Progenitor cell of endocrine pancreas (in vitro differentiated cells): ENCODE results near the gene ADAMTSL1. TPM values are rescaled to one million over a fixed set of nuclear protein-coding genes. Genes with fewer than 3 reads are reported as not detected.

Experiments used
- DNase-seq: peaks from one replicate; pipeline ENCODE4 v3.0.0; 2021; ENCODE audit warnings: low spot score; ENCODE audit not compliant: unreplicated experiment
- H3K27ac Mint-ChIP-seq: 2 replicates; pipeline ENCODE4 v1.8.0; 2021; ENCODE audit warnings: mild to moderate bottlenecking, moderate library complexity, mixed read lengths
- H3K27me3 Mint-ChIP-seq: 2 replicates; pipeline ENCODE4 v1.8.0; 2021; ENCODE audit warnings: mixed read lengths
- H3K36me3 Mint-ChIP-seq: 2 replicates; pipeline ENCODE4 v1.8.0; 2022; ENCODE audit warnings: mixed read lengths; ENCODE audit not compliant: insufficient read depth
- H3K4me1 Mint-ChIP-seq: 2 replicates; pipeline ENCODE4 v1.8.0; 2021; ENCODE audit warnings: low read depth, mixed read lengths
- H3K4me3 Mint-ChIP-seq: 2 replicates; pipeline ENCODE4 v1.8.0; 2021; ENCODE audit warnings: low read depth, mild to moderate bottlenecking, moderate library complexity, mixed read lengths
- H3K9me3 Mint-ChIP-seq: 2 replicates; pipeline ENCODE4 v1.8.0; 2021; ENCODE audit warnings: low read depth, mixed read lengths
- CTCF ChIP-seq: fragments of 200-600 bp; sonication (generic); IDR thresholded peaks from one replicate; pipeline ENCODE4 v1.5.0; 2021; ENCODE audit warnings: antibody characterized with exemption, mild to moderate bottlenecking; ENCODE audit not compliant: unreplicated experiment
- total RNA-seq: library from RNA; stranded (reverse); gene quantifications from 2 replicates; pipeline ENCODE4 v1.2.1, GENCODE V29; 2021

ADAMTSL1 gene
- total RNA-seq, 1 donor from 2014 or later = 2.1 TPM

GRCh38 chr9:18683851-18684250 is 209.9 kb downstream of the ADAMTSL1 start:
- no peak for DNase-seq
- no peaks in the 10 kb centered on the region for H3K27me3 Mint-ChIP-seq
- H3K36me3 Mint-ChIP-seq = no peaks in the 10 kb centered on the region
- no peak overlapping the region for H3K27ac Mint-ChIP-seq
- no peak for TF ChIP-seq CTCF
- H3K4me1 Mint-ChIP-seq = peaks cover 8% of the 10 kb centered on the region
- no peak overlapping the region for H3K4me3 Mint-ChIP-seq
- no peaks in the 10 kb centered on the region for H3K9me3 Mint-ChIP-seq

- Mint-ChIP-seq H3K9me3 (no peaks in the 10 kb centered on the region), H3K4me3 (no peak overlapping the region), H3K27ac (no peak overlapping the region), H3K27me3 (no peaks in the 10 kb centered on the region), H3K36me3 (no peaks in the 10 kb centered on the region), H3K4me1 (peaks cover 8% of the 10 kb centered on the region)
- no peak for TF ChIP-seq CTCF
- no peak for DNase-seq
Observed at GRCh38 chr9:18684593-18685317, 210.8 kb downstream of the ADAMTSL1 start.

- Mint-ChIP-seq H3K27ac (no peak overlapping the region), H3K36me3 (peaks cover 1% of the 10 kb centered on the region), H3K4me3 (no peak overlapping the region), H3K27me3 (no peaks in the 10 kb centered on the region), H3K9me3 (peaks cover 3% of the 10 kb centered on the region), H3K4me1 (peaks cover 15% of the 10 kb centered on the region)
- no peak for DNase-seq
- TF ChIP-seq CTCF = no peak
Observed at GRCh38 chr9:18688581-18689565, 214.9 kb downstream of the ADAMTSL1 start.

GRCh38 chr9:18689921-18690320 is 216.0 kb downstream of the ADAMTSL1 start:
- H3K36me3 Mint-ChIP-seq = peaks cover 1% of the 10 kb centered on the region
- no peak overlapping the region for H3K27ac Mint-ChIP-seq
- H3K27me3 Mint-ChIP-seq = no peaks in the 10 kb centered on the region
- H3K9me3 Mint-ChIP-seq = peaks cover 10% of the 10 kb centered on the region
- H3K4me3 Mint-ChIP-seq = no peak overlapping the region
- no peak for TF ChIP-seq CTCF
- DNase-seq = no peak
- peaks cover 10% of the 10 kb centered on the region for H3K4me1 Mint-ChIP-seq

GRCh38 chr9:18692268-18692667 is 218.3 kb downstream of the ADAMTSL1 start:
- no peaks in the 10 kb centered on the region for H3K27me3 Mint-ChIP-seq
- no peak for DNase-seq
- peaks cover 6% of the 10 kb centered on the region for H3K4me1 Mint-ChIP-seq
- peaks cover 21% of the 10 kb centered on the region for H3K9me3 Mint-ChIP-seq
- H3K4me3 Mint-ChIP-seq = no peak overlapping the region
- no peak for TF ChIP-seq CTCF
- H3K27ac Mint-ChIP-seq = no peak overlapping the region
- peaks cover 5% of the 10 kb centered on the region for H3K36me3 Mint-ChIP-seq
